CD4-positive, alpha-beta T cell treated with Interferon gamma for 1 hour (primary cell): Measurements from ENCODE around the gene LAMA4.

Experiments used
- DNase-seq: peaks from one replicate; pipeline ENCODE4 v3.0.0-alpha.2; 2020

The LAMA4 gene

DNA sequence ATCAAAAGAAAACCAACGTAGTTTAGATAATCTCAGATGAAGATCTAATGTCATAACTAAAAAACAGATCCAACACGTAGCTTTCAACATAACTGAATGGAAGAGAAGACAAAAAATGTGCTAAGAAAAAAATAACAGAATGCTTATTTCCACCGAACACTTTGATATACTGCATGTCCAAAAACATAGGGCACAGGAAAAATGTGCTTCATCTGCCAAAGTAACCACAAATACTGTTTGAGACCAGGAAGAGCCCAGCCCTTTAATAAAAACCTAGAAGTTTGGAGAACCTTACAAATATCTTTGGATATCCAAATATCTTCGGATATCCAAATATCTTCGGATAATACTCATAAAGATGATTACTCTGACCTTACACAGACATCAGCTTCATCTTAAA is 19.8 kb downstream of the LAMA4 start:
- no peak for DNase-seq

DNA sequence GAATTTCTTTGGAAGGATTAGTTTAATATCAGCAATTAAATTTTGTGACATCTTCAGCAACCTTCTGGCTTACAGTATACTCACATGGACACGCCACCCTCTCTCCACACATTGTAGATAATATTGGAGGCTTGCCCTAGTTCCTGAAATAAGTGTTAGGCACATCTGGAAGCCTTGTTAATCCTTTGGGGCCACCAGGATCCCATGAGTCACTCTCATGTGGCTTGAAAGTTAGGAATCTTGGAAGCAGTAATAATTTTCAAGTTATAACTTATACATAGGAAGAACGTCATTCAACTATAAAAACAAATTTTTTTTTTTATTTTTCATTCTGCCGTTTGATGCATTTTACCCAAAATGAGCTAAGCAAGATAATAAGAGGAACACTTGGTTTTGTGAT is 20.5 kb downstream of the LAMA4 start:
- DNase-seq: no peak

DNA sequence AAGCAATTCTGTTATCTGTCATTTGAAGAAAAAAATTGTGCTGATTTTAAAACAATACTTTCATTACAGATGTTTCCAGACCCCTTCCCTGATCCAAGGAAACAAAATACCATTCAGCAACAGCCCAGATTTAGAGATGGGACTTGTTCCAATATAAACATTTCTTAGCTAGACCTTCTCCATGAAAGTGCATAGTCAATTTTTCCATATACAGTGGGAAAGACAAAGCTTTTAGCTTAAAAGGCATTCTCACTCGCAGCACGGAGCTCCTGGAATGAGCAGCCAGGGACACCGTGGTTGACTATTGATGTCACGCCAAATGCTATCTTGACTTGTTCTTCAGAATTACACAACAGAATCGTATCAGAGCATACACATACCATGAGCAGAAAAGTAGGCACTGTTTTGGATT is 21.5 kb downstream of the LAMA4 start:
- no peak for DNase-seq

DNA sequence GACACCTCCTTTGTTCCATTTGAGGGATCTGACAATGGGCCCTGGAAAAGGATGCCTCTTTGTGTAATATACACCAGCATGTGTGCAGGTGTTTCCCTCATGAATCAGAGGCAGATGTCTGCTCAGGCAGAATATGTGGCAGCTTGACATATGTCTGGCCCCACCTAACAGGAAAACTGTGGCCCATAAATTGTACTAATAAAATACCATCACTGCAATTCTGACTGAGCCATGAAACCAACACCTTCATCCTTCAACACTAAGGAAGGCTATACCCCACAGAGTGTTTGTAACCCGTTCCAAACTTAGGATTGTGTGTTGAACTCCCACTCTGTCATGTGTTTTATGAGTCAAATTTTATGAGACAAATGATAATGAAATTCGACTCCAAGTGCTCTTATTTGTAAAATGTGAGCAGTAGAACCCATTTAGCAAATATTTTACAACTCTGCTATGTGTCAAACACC is 22.7 kb downstream of the LAMA4 start:
- no peak for DNase-seq

DNA sequence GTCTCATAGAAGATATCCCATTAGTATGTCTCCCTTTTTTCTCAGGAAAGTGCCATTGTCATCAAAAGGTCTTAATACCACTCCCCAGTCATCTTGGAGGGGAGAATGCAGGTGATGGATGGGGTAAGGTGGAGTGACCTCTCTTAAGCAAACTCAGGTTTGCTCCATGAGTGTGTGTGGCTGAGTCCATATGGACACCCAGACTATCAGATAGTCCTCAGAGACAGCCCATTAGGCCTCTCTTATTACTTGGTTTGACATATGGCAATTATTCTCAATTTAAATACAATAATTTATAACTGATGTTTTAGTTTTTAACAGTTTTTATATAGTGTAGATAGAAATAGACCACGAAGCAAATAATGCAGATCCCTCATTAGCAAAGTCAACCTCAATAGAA is 23.2 kb downstream of the LAMA4 start:
- DNase-seq: no peak

DNA sequence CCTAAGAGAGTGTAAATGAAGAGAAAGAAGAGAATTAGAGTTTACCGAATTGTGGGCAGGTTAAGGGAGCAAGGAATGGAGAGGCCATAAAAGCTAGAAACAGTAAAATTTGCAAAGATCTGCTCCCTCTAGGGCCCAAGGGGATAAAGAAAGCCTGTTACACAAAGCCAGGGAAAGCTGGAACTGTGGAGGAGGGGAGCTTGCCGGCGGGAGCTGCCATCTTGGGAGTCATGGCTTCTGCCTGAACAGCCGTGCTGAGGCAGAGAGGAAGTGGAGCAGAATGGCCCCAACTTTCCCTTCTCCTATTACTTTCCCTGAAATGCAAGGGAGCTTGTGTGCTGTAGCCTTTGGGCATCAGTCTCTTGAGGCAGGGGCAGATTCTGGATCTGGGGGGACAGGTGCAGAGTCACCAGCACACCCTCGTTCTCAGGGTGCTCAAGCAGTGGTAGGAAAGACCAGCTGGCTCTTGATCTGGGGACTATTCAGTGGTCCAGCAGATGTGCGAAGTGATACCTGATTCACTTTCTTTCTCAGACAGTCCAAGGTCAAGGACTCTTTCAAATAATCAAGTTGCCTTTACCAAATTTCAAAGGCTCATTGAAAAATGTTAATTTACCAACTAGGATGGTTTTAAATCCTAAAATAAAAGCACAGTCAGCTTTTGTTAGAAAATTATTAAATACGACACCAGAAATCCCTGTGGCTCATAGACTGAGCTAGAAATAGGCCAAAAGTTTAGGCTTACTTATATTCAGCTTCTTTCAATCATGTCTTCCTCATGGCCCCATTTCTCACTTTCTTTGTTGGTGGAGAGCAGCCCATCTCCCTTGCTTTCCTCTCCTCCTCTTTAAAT is 25.7 kb downstream of the LAMA4 start:
- DNase-seq: no peak

DNA sequence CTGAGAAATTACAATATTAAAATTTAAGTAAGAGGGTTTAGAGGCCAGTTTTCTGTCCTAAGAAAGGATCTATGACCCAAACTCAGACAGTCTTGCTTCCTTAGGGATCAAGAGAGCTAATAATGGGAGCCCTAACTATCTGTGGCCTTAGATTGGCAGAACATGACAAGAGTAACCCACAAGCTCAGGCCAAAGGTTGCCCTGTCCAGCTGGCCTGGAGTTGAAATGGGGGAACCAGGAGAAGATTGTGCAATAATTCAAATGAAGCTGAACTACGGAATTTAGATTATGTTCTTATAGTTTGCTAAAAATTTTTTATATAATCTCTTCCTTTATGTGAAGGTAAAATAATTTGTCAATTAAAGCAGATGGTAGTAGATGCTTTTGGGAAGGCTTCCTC is 26.4 kb downstream of the LAMA4 start:
- DNase-seq: no peak

DNA sequence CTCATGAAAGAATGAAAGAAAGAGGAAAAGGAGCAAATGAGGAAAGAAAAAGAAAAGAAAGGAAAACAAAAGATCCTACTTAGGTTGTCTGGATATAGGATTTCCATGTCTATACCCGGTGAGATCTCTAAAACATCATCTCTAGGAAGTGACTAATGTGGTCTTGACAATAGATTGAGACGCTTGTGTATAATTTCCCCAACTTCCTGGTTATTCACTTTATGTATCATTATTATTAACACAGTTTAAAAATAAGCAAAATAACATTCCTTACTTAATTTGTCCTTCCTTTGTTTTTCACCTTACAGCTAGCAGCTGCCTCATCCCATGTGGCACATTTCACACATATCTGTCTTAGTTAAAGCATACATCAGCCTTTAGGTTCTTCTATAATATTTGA is 27.0 kb downstream of the LAMA4 start:
- DNase-seq: no peak

DNA sequence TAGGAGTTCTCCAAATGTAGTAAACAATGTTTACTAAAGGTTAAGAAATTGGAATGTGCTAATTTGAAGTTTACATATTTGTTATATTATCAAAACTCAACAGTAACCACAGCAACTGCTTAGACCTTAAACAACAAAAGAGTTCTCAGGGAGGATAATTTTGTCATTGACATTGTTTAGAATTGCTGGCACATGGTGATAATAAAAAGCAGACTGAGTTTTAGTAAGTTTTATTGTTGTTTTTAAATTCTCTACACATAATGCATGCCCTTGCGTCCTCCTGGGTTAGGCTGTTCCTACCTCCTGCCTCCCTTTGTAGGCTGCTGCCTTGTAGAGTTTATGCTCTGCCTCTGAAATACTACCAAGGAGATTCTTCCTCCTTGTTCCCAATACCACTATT is 28.7 kb downstream of the LAMA4 start:
- no peak for DNase-seq

DNA sequence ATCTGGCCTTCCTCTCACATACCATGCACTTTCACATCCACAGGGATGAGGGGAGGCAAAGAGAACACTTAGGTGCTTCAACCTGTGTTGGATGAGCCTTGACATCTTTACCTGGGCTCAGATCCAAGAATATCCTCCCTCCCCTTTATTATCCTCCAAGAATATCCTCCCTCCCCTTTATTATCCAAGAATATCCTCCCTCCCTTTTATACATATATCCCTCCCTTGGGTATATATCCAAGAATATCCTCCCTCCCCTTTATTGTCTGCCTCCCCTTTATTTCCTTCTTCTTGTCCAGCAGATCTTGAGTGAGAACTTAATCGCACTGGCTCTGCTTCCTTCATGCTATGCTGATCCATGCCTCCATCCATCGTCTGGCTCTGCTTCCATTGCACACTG is 30.3 kb downstream of the LAMA4 start:
- no peak for DNase-seq

DNA sequence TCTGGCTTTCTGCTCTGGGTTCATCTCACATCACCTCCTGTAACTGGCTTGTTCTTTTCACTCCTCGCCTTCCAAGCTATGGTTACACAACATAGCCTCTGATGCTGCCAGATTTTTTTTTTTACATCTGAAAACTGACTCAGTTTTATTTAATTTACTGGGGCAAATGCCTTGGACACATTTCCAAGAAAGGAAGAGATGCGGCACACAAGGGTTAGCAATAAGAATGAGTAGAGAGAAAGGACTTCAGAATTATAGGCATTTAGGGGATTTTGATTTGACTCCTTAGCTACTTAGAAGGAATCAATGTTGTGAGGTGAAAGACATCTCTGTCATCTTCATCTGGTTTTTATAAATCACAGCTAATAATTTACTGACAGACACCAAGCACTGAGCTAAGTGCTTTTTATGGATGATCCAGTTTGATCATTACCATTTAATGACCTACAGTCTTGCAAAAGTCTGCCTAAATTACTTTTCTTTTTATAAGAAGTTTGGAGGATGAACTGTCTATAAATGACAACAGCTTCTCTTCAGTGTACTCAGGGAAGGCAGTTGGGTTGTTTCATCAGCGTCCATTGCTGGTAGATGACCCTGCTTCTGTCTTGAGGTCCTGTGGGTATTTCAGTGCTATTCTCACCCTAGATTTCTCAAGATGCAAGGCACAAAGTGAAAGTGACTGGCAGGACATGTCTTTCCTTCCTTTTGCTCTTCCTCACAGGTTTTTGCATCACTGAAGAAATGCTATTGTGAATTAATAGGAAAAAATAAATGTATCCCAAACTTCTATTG is 31.1 kb downstream of the LAMA4 start:
- DNase-seq: no peak

DNA sequence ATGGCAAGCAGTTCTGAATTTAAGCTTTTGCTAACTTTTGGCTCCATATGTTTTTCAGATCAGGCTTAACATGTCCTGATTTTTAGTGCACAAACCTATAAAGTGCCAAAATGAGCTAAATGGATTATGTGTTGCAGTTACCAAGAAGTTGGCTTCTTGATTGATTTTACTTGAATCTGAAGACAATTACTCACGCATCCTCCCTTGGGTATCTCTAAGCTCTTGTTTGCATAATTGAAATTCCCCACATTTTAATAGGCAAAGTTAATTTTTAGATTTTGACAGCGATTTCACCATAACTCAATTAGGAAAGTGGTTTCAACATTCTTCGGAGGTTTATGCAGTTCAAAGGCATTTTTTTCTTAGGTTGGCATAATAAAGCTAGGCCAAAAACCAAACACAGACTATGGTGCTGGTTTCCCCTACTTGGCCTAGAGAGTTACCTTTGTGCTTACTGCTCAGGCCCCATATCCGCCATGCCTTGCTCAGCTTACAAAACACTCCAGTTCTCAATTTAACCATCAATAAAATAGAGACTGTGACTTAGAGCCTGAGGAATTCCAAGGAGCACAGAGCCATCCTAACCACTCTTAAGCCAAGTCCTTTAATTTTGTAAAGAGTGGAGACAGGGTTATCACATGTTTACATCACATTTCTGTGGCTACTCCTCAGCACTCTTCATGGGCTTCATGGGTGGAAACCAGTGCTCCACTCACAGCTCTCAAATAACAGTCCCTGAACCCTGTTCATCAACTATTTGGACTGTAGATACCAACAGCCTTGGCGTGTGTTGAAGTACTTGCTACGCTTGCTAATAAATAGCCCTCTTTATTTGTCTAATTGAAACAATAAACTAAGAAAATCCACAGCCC is 32.1 kb downstream of the LAMA4 start:
- DNase-seq: no peak

DNA sequence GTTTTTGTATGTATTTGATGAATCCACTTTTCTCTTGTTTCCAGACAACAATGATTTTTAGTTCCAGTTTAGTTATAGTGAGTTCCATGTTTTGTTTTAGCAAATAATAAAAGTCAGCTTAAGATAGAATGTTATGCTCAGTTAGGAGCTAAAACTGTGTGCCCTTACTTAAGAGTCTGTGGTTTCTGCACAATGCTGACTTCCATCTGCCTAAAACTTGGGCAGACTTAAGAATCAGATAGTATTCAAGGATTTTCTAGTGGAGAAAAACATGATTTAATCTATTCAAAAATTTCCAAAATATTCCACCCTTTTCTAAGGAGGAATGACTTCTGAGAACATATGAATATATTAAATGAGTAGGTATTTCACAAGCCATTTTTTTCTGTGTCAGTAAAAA is 32.8 kb downstream of the LAMA4 start:
- no peak for DNase-seq

DNA sequence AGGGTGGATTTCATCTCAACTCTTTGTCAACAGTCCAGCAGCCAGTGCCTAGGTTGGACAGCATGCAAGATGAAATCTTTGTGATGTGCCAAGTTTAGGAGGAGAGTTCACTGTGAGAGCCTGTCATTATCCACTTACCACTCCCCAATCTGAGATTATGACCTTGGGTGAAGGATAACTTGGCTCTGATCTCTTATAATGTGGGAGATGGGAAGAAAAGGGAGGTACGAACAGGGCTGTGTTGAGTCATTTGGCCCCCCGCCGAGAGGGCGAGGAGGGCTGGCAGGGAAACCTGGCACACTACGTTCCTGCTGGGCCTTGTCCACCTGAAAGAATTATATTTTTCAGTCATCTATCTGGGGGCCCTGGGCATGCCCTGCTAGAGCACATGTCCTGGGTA is 35.8 kb downstream of the LAMA4 start:
- no peak for DNase-seq

DNA sequence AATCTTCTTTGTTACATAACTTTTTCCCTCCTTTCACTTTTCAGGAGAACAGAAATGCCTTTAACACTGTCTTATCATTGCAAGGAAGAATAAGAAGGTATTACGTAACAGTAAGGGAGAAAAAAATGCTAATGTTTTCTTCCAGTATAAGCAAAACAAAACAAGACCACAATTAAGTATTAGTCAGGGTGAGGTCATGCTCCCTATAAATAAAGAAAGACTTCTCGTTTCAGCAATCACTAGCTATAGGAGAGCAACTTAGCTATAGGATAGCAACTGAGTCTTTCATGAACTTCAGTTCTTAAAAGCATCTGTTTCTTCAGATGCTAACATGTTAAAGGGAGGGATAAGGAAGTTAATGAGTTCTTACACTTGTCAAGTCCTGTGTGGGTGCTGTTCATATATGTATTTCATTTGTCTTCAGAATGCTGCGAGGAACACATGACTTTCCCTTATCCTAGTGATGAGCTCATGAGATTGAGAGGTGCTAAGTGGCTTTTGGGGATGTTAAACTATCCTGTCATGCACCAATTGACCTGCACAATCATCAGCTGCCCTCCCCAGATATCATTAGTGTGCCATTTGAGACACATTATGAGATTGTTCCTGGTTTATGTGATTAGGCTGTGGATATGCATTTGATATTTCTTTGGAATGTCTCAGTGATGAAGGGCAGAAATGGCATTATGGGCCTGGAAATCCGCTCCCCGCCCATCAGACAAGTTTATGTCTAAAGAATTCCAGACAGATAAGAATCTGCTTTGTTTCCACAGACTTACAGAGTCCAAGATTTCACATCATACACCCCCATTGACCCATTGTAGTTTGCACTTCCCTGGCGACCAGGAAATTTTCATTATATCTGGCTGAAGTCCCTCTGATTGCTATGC is 37.5 kb downstream of the LAMA4 start:
- no peak for DNase-seq

DNA sequence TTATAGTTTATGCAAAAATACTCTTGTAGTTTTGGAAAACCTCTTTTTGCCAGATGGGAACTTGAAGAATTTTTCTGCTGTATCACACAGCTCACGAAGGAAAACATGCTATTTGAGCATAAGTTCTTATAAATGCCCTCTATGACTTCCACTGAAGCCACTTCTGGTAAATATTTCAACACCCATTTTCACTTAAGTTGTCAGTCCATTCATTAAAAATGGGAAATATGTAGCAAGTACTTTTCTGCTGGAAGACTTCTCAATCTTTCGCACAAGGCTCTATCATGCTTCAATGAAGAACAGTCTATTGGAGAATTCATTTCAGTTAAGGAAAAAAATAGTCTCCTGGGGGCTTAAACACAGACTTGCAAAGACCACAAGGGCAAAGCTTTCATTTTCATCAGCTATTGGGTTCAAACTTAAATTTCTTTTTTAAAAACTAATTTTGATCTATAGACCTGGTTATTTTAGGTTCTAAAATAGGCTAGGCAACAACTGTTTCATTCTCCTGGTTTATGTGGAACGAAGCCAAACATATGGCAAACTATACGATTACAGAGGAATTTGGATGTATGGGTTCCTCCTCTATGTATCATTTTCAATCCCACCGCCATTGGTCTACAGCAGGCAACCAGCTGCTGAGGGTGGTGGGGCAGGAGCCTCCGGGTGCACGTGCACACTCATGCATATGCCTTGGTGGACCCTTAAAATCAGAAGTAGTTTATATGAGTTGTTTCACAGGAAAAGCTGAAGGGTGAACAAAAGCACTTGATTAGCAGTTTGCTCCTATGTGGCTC is 38.7 kb downstream of the LAMA4 start:
- DNase-seq: no peak

DNA sequence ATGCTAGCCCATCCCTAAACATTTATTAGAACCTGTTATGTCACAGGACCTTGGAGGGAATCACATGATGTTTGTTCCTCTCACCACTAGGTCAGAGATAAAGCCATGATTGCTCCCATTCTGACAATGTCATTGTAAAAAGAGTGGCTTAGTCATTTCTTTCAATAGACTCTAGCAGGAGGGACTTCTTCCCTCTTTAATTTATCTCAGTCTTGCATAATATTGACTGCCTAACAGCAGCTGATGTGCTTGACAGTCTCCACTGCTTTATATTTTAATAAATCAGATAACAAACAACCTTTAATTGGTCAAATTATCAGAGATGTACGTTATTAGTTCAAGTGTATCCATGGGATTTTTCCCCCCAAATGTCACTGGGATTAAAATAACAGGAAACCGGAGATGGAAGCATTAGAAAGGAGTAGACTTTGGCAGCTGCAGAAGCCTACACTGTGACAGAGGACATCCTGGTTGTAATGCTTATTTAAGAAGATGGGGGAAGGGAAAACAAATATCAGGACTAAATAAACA is 39.6 kb downstream of the LAMA4 start:
- no peak for DNase-seq

DNA sequence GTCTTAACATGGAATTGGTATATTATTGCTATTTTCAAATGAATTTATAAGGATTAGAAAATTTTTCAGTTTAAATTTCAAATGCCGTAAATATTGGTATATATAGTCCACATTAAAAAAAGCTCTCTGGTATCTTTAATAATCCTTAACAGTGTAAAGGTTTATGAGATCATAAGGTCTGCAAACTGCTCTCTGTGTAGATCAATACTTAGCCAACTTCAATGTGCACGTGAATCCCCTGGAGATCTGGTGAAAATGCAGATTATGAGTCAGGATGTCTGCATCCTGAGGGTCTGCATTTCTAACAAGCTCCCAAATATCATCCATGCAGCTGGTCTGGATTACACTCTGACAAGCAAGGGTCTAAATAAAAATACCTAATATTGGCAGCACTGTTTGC is 43.5 kb downstream of the LAMA4 start:
- no peak for DNase-seq

DNA sequence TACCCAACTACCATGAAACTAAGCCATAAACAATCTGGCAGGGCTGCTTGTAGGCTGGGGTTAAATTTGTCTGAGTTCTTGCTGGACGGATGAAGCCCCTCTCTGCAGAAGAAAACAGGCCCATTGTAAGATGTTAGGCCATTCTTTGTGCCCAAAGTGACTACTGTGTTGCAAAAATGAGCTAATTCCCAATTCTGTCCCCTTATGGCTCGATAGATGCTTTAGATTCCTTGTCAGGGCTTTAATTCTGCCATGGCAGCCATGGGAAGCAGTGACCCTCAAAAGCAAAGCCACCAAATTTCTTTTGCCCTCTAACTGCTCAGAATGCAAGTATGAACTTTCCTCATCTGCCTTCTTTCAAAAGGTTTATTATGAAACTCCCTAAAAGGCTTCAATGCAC is 45.2 kb downstream of the LAMA4 start:
- DNase-seq: no peak

DNA sequence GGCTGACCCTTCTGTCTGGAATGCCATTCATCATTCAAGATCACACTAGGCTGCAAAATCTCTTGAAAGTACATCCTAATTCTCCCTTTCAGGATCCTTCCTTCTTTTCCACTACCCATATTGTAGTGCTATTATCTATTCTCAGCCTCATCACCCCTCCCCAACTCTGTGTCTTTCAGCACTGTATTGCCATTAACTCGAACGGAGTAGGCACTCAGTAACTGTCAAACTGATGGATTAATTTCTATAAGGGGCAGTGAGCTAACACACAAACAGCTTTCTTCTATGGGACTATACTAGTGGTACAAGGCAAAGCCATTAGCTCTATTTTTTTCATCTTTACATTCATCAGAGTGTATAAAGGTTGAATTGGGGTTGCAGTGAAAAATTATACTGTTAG is 46.6 kb downstream of the LAMA4 start:
- DNase-seq: no peak

DNA sequence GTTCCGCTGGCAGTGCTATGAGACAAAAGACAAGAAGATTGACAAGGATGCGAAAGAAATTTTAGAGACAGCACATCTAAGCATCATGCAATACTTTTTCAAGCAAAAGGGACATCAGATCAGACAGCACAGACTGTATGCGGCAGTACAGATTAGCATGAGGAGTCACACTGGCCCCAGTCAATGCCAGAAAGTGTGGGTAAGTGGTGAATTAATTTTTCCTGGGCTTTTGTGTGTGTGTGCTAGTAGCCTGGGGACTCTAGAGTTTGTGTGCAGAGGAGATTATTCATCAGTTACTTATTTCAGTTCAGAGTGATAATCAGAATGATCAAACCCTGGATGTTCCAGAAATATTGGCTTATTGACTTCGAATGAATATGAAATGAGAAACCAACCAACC is 47.2 kb downstream of the LAMA4 start:
- DNase-seq: no peak
